A673 (cell line): ENCODE results near the gene MCM8. TPM values are rescaled to one million over a fixed set of nuclear protein-coding genes. Genes with fewer than 3 reads are reported as not detected.
A peak's percentile ranks its signal among the peaks of the same experiment; 100 is the strongest.

Experiments
- Bru-seq: library from RNA; stranded (reverse); fragments of 400-500 nt; gene quantifications from one replicate; lab custom pipeline; 2021; lab: Mats Ljungman, UMichigan
- BruChase-seq, 2 experiments: library from RNA; stranded (reverse); fragments of 400-500 nt; gene quantifications; one replicate each; lab custom pipeline; 2021; lab: Mats Ljungman, UMichigan
- BruUV-seq: library from RNA; stranded (reverse); fragments of 400-500 nt; replicated peaks from 2 replicates; lab custom pipeline; 2021; lab: Mats Ljungman, UMichigan
- CTCF ChIA-PET: fragments of 300-600 bp; sonication (Branson Sonifier 250); formaldehyde crosslinking; loops from one replicate; lab custom pipeline; 2022; ENCODE audit warnings: antibody characterized with exemption; lab: Charles Lee
- POLR2A ChIA-PET: fragments of 300-600 bp; sonication (Branson Sonifier 250); formaldehyde crosslinking; loops from one replicate; lab custom pipeline; 2022; ENCODE audit warnings: antibody characterized with exemption; ENCODE audit not compliant: low non-redundant PET; lab: Charles Lee
- DNase-seq: peaks from one replicate; pipeline ENCODE4 v3.0.0-alpha.2; 2015; ENCODE audit warnings: low spot score
- H3K27ac ChIP-seq: fragments of 200-600 bp; sonication (generic); 2 replicates; pipeline ENCODE4 v1.5.1; 2016; ENCODE audit warnings: mixed run types, low read depth, mild to moderate bottlenecking, mixed read lengths, antibody characterized with exemption, low read length; ENCODE audit not compliant: poor library complexity, severe bottlenecking
- H3K27me3 ChIP-seq: fragments of 200-600 bp; sonication (generic); replicated peaks from 2 replicates; pipeline ENCODE4 v1.6.1; 2017; ENCODE audit warnings: mixed run types, low read depth, mild to moderate bottlenecking, mixed read lengths, antibody characterized with exemption, low read length; ENCODE audit not compliant: insufficient read depth, poor library complexity
- H3K36me3 ChIP-seq: fragments of 200-600 bp; sonication (generic); 2 replicates; pipeline ENCODE4 v1.6.1; 2016; ENCODE audit warnings: mixed run types, mild to moderate bottlenecking, mixed read lengths, antibody characterized with exemption, low read length; ENCODE audit not compliant: insufficient read depth, poor library complexity, severe bottlenecking
- H3K4me1 ChIP-seq: fragments of 200-600 bp; sonication (generic); 2 replicates; pipeline ENCODE4 v1.6.1; 2017; ENCODE audit warnings: mixed run types, mild to moderate bottlenecking, mixed read lengths, antibody characterized with exemption, low read length; ENCODE audit not compliant: insufficient read depth, poor library complexity, severe bottlenecking
- H3K4me3 ChIP-seq: fragments of 200-600 bp; sonication (generic); 2 replicates; pipeline ENCODE4 v1.5.1; 2016; ENCODE audit warnings: low read depth, mixed run types, mild to moderate bottlenecking, mixed read lengths, low read length; ENCODE audit not compliant: poor library complexity, severe bottlenecking
- H3K9me3 ChIP-seq: fragments of 200-600 bp; sonication (generic); 2 replicates; pipeline ENCODE4 v1.6.1; 2016; ENCODE audit warnings: mixed run types, low read depth, mild to moderate bottlenecking, mixed read lengths, antibody characterized with exemption, low read length; ENCODE audit not compliant: poor library complexity, severe bottlenecking
- CTCF ChIP-seq: fragments of 300-800, 200-600 bp; sonication (generic); conservative IDR thresholded peaks from 2 replicates; pipeline ENCODE4 v1.5.1; 2017; ENCODE audit warnings: low read depth, mild to moderate bottlenecking, antibody characterized with exemption, low read length, moderate library complexity, mixed read lengths
- EZH2 ChIP-seq: fragments of 200-600 bp; sonication (generic); IDR thresholded peaks from 2 replicates; pipeline ENCODE4 v1.6.1; 2017; ENCODE audit warnings: borderline replicate concordance, low read depth, mild to moderate bottlenecking, mixed read lengths, antibody characterized with exemption, low read length; ENCODE audit not compliant: poor library complexity, severe bottlenecking
- intact Hi-C: fragments of 100-400 bp; cut with micrococcal nuclease; formaldehyde crosslinking; loops from one replicate; pipeline ENCODE4 v1.10.0; 2022; ENCODE audit not compliant: unreplicated experiment
- long read RNA-seq: library from polyadenylated mRNA; stranded (forward); transcript quantifications from one replicate; pipeline ENCODE4 v2.0.0, GENCODE V29; 2022
- total RNA-seq: library from RNA; stranded (reverse); gene quantifications from 2 replicates; pipeline ENCODE4 v1.2.3, GENCODE V29; 2021

The MCM8 gene
- total RNA-seq (49.7 and 56.4 TPM in 2 replicates), Bru-seq, nascent RNA (percentile 94 among the genes with signal in this experiment), BruChase-seq, experiment 1, labeled RNA remaining after a 2-hour chase (percentile 94 among the genes with signal in this experiment), BruChase-seq, experiment 2, labeled RNA remaining after a 6-hour chase (percentile 93 among the genes with signal in this experiment)
- long read RNA-seq, full-length matches to known transcripts, result 4 of 14 reads
- long read RNA-seq, partial matches to known transcripts, result 9 of 14 reads
- long read RNA-seq, other reads (novel, unspliced or antisense), result 1 of 14 reads

GRCh38 chr20:5950271-5951031, at the start of gene MCM8, which contains the start of gene TRMT6:
Gene MCM8, plus strand, starts transcription at chr20:5950652. Its CDS starts 1,364 bp downstream, at chr20:5952016.
Gene TRMT6, minus strand, starts transcription at chr20:5950533. Its CDS starts 128 bp downstream, at chr20:5950405.
- Histone ChIP-seq H3K9me3 (no peaks in the 10 kb centered on the region), H3K36me3 (peaks cover 46% of the 10 kb centered on the region), H3K4me1 (peaks cover 15% of the 10 kb centered on the region), H3K27ac (peak within 1 kb of the TSS; percentile 85), H3K27me3 (no peaks in the 10 kb centered on the region), H3K4me3 (peak within 1 kb of the TSS; percentile 74)
- BruUV-seq, result no TSS peak
- CTCF ChIA-PET, result interaction anchor here (0.7 to 1.4 kb wide), 2 partner anchors 106 to 422 kb away, joined by 4 read pairs; no protein-coding TSS in a partner anchor
- POLR2A ChIA-PET, result interaction anchor here (0.6 kb wide), 1 partner anchor 162 kb away, joined by 5 read pairs; no protein-coding TSS in a partner anchor
- intact Hi-C loops, result no loop called here
- peak; percentile 99 for DNase-seq
- TF ChIP-seq CTCF, result no peak
- TF ChIP-seq EZH2, result no peak

GRCh38 chr20:5900908-5901307, 49.5 kb upstream of the MCM8 start:
- no TSS peak for BruUV-seq

More at GRCh38 chr20:5900908-5901307, 49.5 kb upstream of the MCM8 start:
- ChIA-PET POLR2A (no interaction called here), CTCF (no interaction called here)
- Histone ChIP-seq H3K4me1 (no peaks in the 10 kb centered on the region), H3K27ac (no peak overlapping the region), H3K4me3 (no peak overlapping the region), H3K9me3 (no peaks in the 10 kb centered on the region), H3K36me3 (no peaks in the 10 kb centered on the region), H3K27me3 (no peaks in the 10 kb centered on the region)
- DNase-seq, result no peak
- intact Hi-C loops, result no loop called here
- TF ChIP-seq CTCF, result no peak
- TF ChIP-seq EZH2, result no peak
